GM21723 (cell line): Measurements from ENCODE around the gene FAM83D.
"Not testable (repeated sequence)": the region's sequence is repeated elsewhere in the genome, so short reads cannot be mapped to it uniquely, and the experiment has no call there.

Source experiments
- ATAC-seq: cut with Tn5 transposase; IDR thresholded peaks from one replicate; pipeline ENCODE4 v1.9.1; 2021; ENCODE audit warnings: mild to moderate bottlenecking, moderate library complexity; ENCODE audit not compliant: unreplicated experiment

The FAM83D gene

DNA sequence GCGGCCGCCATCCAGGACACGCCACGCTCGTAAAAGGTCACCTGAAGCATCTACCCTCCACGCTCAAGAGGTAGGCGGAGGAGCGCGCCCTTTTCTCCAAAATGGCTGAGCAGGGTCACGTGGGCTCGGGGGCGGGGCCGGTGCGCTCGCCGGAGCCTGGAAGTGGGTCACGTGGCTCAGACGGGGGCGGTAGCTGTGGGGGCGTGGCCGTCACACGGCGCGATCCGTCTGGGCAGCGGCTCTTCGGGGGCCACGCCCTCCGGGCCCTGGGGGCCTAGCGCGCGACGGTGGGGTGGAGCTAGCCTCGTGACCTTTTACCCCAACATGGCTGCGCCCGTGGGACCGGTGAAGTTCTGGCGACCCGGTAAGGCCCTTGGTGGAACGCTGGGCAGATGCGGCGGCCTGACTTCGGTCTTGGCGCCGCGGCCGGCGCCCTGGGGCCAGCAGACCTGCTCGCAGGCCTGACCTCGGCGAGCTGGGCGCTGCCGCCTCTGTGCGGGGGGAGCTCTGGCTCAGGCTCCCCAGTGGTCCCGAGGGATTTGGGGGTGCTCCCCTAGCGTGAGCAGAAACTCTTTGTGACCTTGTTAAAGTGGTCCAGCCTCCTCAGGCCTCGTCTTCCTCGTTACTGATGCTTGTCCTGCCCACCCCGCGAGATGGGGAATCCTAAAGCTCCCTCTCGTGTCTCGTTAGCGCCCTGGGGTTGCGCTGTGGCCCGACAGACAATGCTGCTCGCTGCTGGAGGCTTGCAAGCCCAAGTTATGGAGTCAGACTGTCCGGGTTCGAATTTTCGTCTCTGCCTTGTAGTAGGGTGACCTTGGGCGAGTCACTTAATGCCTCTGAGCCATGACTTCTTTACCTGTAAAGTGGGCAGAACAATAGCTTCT lies 36.1 kb downstream of the FAM83D start, which contains the start of gene DHX35:
TSS of gene DHX35 (plus strand) at position 301 of the 884 bp plus-strand sequence. CDS start at position 325, 24 bp downstream.
- ATAC-seq: peak; percentile 96

DNA sequence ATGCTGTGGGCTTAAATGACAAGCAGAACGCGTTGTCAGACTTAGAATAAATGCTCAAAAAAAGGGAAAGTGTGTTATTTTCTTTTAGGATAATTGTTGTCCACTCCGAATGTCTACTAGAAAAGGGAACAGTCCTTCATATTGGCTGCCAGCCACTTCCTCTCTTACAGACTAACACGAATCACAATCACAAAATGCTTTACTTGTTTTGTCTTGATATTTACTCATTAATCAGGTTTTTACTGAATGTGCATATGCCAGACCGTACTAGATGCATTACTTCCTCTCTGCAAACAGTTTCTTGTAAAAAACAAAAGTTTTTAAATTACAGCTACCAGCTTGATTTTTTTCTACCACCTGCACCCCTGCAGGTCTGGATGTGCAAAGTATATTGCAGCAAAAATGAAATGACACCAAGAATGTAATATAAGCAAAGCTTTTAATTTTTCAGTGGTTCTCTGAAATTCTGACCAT lies 36.7 kb downstream of the FAM83D start:
- no peak for ATAC-seq

DNA sequence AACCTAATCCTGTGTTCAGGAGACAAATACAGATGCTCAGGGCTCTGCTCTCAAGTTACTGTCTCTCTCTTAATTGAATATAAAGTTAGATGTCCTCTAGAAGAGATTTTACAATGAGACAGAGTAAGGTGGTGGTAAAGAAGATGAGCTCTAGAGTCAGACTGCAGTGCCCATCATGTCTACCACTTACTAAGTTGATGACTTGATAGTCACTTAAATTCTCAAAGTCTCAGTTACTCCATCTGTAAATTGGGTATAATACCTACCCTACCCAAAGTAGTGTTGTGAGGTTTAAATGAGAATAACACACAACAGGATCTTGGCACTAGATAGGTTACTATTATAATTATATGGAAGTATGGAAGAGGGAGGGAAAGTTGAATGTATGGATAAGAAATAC lies 37.5 kb downstream of the FAM83D start:
- ATAC-seq: no peak

DNA sequence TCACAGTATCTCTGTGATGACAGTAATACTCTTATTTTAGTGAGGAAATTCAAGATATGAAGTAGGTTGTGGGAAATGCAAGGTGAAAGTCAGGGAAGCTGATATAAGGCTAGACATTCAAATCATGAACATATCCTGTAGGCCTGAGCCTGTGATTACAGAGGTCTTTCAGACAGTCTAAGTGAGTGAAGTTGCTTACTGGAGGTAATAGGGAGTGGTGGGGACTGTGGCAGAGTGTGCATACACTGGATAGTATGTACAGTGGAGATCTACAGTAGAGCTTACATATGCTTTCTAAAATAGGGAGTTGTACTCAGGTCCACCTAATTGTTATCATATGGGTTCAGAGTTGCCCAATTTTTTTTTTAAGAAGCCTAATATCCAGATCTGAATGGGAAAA lies 39.0 kb downstream of the FAM83D start:
- no peak for ATAC-seq

DNA sequence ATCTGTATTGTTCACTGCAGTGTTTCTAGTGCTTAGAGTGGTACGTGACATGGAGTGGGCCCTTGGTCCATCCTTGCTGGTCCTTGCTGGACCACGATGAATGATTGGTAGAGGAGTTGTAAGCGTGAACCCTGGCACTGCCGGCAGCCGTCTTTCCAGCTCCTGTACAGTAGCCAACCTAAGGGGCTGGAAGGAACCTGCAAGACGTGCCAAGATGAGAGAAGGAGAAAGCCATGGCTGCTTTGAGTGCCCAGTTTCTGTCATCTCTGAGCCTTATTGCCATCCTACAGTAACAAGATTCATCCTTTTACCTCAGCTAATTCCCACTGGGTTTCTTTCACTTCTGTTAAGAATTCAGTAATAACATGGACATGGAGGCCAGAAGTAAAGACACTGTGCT lies 41.9 kb downstream of the FAM83D start:
- no peak for ATAC-seq

DNA sequence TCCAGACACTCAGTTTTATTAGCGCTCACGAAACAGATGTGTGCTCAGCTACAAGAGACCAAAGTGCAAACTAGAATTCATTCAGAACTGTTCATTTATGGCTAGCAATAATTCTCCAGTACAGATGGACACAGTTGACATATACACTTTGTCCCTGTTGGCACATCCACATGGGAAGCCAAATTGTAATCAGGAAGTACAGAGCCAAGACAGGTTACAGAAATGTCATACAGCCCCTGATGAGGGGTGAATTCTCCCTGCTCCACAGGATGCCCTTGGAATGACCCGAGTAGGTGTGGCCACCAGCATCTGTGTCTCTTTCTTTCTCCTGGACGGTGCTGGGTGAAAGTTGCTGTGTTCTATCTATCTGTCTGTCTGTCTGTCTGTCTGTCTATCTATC lies 43.5 kb downstream of the FAM83D start:
- ATAC-seq: no peak

DNA sequence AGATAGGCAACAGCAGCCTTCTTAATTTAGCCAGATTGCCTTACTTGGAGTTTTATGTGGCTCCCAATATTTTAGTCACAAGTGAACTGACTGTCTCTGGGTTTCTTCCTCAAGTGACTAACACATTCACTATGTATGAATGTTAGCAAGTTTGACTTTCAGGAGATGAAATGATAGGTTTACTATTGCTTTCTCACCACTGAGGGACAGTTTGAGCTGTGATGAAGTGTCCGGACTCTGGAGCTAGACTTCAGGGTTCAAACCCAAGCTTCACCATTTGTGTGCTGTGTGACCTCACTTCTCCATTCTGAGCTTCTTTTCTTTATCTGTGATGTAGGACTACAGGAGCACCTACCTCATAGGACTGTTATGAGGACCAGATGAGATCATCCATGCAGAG lies 44.1 kb downstream of the FAM83D start:
- ATAC-seq: no peak

DNA sequence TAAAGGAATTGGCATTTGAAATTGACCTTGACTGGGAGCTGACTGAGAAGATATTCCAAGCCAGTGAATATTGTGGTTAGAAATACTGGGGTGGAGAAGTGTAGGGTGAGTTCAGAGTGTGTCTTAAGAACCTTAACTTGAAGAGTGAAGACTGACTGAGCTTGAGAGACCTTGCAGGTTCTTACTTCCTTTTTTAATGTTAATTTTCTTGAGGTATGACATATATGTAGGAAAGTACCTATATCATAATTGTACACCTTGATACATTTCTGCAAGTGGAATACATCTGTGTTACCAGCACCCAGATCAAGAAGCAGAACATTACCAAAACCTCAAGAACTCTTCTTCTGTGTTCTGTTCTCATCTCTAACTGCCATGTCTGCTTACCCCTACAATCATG lies 46.9 kb downstream of the FAM83D start:
- ATAC-seq: no peak

DNA sequence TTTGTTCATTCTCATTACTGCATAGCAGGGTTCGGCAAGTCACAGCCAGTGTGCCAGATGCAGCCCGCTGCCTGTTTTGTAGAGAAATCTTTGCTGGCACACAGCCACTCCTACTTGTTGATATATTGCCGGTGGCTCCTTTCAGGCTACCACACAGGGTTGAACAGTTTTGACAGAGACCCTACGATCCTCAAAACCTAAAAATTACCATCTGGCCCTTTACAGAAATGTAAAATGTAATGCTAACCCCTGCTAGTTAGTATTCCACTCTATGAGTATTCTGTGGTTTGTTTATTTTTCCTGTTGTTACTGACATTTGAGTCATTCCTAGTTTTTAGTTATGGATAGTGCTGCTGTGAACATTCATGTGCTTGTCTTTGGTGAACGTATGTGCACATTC lies 47.4 kb downstream of the FAM83D start:
- ATAC-seq: no peak

DNA sequence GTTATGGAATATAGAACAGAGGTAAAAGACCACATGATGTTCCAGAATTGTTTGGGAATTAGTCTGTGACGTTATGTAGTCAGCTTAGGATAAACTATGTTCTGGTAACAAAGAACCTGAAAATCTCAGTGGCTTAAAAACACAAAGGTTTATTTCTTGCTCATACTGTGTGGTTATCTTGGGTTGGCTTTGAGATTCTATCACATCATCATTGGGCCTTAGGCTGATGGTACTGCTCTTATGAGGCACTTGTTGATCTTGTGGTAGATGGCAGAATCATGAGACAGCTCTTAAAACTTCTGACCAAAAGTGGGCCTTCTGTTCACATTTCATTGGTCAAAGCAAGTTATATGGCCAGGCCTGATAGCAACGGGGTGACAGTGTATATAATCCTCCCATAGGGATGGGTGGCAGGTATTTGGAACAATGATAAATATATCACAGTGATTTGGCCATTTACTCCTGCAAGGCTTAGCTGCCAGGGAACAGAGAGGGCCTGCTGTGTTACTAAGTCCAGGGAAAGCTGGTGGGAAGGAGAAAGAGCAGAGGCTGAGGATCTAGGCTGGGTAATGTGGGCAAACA lies 49.4 kb downstream of the FAM83D start:
- ATAC-seq: no peak

DNA sequence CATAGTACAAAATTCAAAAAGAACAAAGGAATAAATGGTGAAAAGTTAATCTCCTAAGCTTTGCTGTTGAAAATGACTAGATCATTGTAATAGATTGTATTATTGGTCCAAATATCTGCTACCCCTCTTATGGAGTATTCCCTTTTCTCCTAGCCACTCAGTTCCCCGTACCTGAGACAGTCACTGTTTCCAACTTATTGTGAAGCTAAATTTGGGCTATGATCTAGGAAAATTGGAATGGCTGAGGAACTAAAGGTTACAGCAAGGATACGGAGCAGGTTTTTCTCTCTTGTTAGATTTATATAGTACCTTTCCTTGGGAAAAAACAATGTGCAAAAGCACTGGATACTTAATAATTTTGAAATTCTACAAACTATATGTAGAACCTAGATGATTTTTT lies 53.2 kb downstream of the FAM83D start:
- ATAC-seq: no peak

DNA sequence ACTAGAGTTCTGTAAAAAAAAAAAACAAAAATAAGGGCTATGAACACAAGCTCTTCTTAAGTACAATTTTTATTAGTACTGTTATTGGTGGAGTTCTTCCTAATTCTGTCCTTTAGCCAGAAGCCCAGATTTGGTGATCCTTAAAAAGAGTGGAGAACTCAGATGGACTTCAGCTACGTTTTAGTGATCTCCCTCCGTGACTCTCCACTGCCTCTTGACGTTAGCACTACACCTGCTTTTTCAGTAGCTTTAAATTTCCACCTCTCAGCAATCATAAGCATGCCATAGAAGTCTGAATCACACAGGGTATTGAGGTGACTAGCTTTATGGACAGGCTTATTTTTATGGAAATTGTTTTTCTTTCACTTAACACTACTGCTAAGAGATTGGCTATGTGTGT lies 53.6 kb downstream of the FAM83D start:
- ATAC-seq: no peak

DNA sequence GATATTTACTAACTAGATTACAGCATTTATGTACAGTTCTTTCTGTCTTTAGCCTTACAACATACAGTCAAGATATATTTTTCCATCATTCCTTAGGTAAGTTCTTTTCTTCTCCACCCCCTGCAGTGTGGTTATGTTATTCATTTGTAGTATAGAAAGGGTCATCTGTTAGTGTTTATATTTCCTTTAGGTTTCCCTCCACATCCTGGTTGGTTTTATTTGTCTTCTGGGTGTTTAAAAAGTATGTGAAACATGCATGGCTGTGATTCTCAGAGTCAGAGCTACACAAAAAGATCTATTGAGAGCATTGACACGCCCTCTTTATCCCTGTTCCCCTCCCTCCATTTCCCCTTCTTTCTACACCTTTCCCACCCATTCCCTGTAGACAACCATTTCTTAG lies 56.1 kb downstream of the FAM83D start:
- no peak for ATAC-seq

DNA sequence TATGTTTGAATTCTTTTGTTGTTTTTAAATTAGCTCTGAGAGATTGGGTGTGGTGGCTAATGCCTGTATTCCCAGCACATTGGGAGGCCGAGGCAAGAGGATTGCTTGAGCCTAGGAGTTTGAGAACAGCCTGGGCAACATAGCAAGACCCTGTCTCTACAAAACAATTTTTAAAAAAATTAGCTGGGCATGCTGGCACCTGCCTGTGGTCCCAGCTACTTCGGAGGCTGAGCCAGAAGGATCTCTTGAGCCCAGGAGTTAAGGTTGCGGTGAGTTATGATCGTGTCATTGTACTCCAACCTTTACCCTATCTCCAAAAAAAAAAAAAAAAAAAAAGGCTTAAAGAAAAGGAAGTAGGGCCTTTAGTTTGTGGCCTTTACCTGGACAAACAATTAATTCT lies 58.8 kb downstream of the FAM83D start:
- ATAC-seq: no peak

DNA sequence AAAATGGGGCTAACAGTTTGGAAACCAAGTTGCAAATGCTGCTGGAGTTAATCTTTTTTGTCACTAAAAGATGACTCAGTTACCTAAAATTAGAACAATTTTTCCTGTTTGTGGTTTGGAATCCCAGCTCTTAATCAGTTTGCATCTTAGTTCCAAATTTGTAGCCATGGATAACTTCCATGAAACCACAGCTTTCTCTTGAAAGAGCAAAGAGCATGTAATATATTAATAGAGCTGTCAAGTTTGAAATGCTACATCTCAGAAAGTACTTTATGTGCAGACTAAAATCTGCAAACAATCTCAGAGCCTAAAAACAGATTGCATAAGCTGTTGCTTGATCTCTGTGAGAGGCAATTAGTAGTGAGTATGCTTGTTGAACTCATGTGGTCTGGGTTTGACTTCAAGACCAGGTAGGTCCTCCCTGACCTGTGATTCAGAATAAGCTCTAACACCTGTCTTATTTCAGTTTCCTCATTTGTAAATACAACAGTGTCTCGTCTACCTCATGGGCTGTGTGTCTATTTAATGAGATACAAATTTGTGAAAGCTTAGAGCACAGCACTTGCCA lies 59.5 kb downstream of the FAM83D start:
- ATAC-seq: no peak

DNA sequence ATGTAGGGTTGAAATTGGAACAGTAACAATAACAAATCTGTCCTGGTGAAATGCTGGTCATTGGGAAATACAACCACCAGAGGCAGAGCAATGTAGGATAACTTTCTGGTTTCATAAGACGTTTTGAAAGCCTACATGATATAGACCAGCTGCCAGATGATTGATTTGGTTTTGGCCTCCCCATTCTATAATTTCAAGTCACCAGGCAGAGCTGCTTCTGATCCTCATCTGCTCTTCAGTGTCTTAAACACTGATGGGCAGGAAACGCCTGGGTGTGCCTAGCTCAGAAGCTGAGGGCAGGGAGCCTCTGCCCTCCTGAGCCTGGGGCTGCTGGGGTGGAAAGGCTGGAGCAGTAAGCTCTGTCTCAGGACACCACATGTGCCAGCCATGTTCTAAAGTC lies 60.4 kb downstream of the FAM83D start:
- ATAC-seq: no peak

DNA sequence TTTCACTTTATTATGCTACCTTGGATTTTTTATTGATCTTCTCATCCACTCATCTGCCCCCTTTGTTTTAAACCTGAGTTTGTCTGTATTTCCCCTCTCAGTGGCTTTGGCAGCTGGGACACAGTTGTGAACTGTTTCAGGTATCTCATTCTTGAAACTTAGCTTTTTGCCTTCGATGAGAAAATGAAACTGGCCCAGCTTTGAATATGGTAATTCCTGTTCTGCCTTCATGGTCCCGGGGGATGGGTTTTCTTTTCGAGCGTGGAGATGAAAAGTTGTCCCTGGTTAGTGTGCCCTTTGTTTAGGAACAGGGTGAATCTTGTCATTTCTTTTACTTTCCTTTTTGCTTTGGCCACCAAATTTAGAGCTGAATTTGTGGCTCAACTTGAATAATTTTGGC lies 61.6 kb downstream of the FAM83D start:
- peak; percentile 69 for ATAC-seq

DNA sequence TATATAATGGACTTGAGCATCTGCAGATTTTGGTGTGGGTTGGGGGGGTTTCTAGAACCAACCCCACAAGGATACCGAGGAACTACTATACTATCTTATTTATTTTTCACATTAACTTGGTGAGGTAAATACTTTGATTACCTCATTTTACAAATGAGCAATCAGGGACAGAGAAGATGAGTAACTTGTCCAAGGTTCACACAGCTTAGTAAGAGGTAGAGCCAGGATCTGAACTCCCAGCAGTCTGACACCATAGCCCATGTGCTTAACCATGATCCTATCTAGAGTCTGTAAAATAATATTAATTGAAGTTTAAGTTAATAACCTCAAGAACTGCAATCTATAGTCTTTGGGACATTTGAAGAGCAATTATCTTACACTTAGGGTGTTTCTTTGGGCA lies 64.5 kb downstream of the FAM83D start:
- ATAC-seq: no peak

DNA sequence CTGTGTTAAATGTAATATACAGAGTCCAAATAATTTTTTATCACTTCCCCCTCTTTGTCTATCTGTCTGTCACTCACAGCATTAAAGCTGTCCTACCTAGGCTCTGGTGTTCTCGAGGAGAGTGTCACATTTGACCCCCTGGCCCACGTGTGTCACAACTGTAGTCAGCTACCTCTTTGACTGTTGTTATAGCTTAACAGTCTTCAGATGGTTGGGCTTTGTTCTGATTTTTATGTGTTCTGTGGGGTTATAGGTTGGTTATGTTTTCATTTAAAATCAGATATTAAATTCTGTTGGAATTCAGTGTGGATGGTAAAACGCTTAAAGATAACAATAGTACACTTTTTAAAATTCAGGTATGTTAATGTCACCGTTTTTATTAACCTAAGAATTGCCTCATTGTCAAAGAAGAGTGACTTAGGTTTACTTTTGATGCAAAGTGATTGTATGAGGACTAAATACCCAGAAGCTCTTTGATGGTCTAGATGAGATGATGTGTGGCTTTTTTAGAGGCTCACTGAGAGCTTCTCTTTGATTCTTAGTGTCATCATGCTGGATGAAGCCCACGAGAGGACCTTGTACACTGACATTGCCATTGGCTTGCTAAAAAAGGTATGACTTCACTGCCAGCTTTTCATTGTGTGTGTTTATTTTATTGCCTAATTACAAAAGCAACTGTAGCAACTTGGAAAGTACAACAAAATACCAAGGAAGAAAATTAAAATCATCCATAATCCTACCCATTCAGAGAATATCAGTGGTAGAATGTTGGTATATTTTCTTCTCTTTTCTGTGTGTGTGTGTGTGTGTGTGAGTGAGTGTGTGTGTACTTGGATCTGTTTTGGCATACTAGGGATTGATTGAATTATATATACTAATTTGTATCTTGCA lies 65.8 kb downstream of the FAM83D start:
- no peak for ATAC-seq

DNA sequence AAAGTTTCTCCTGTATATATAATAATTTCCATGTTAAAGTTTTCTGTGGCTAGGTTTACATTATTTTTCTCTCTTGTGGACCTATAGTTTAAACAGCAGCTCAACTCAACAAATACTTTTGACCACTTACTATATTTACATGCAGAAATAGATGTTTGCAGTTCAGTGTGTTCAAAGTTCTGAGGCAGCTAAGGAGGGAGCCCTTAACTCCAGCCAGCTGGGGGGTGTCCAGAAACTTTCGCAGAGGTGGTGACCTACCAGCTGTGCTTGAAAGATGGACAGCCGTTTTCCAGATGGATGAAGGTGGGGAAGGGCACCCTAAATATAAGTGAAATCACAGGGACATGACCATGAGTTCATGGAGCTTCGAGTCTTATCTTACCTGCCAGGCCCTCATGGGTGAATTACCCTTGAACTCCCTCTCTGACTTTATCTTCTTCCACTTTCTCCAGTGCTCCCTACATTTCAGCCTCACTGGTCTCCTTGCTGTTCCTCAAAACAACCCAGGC lies 69.4 kb downstream of the FAM83D start:
- no peak for ATAC-seq

DNA sequence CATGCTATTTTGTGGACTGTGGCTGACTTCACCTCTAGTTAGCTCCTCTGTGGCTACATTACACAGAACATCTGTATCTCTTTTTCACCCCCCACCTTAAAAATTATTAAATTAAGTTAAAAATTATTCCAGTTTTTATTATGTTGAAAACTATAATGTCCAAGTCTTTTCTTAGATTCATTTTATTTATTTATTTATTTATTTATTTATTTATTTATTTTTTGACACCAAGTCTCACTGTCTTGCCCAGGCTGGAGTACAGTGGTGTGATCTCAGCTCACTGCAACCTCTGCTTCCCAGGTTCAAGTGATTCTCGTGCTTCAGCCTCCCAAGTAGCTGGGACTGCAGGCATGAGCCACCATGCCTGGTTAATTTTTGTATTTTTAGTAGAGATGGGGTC lies 70.6 kb downstream of the FAM83D start:
- not testable (repeated sequence) for ATAC-seq
